ENCODE results near the gene SCN11A. TPM values are rescaled to one million over a fixed set of nuclear protein-coding genes. Genes with fewer than 3 reads are reported as not detected.

The SCN11A gene
- total RNA-seq, 1 experiment from 2014 or later = 0.05 TPM

GRCh38 chr3:39050029-39050428 is 1.7 kb downstream of the SCN11A start:
- H3K27me3 ChIP-seq (ENCODE audit: insufficient read depth, low read length) = no peaks in the 10 kb centered on the region
- POLR2A ChIA-PET = no interaction called here
- H3K9me2 ChIP-seq (ENCODE audit: insufficient read depth) = no peaks in the 10 kb centered on the region
- RAD21 ChIA-PET (ENCODE audit: low non-redundant PET in 1 of 2, low total read pairs in 2 of 2, uncharacterized antibody in 2 of 2, unreplicated experiment in 2 of 2) = no interaction called here
- BruUV-seq (replicated peaks) = no TSS peak
- H2AFZ ChIP-seq (ENCODE audit: low read depth, low read length, poor library complexity, severe bottlenecking) = no peak overlapping the region
- intact Hi-C loops (cut with micrococcal nuclease) = loop anchor here (5.0 kb wide), 1 partner anchor 242 kb away; no protein-coding TSS in a partner anchor
- H3K4me1 ChIP-seq (ENCODE audit: control insufficient read depth in 1 of 2, insufficient read depth in 2 of 2, low read length in 2 of 2) = peaks cover 4 to 9% of the 10 kb centered on the region in 2 experiments; a peak in 2 of 4 replicates
- TF ChIP-seq ELF1 (IDR thresholded peaks at IDR 0.05; ENCODE audit: borderline replicate concordance, low read depth) (no peak), SP1 (IDR thresholded peaks at IDR 0.05; ENCODE audit: low read depth) (no peak), ZNF274 (IDR thresholded peaks at IDR 0.05; ENCODE audit: low read depth, low read length) (no peak), POLR2AphosphoS5 (IDR thresholded peaks at IDR 0.05; ENCODE audit: low read depth, low read length) (no peak), EGR1 (IDR thresholded peaks at IDR 0.05; ENCODE audit: low read depth) (no peak), EZH2phosphoT487 (IDR thresholded peaks at IDR 0.05; ENCODE audit: borderline replicate concordance) (no peak), EZH2 (IDR thresholded peaks at IDR 0.05) (no peak), ZFX (IDR thresholded peaks at IDR 0.05) (no peak), FOSL1 (IDR thresholded peaks at IDR 0.05; ENCODE audit: low read depth) (no peak), ZBTB33 (IDR thresholded peaks at IDR 0.05; ENCODE audit: extremely low read depth, insufficient replicate concordance, low read length) (no peak)
- TF ChIP-seq, protein P1, sequence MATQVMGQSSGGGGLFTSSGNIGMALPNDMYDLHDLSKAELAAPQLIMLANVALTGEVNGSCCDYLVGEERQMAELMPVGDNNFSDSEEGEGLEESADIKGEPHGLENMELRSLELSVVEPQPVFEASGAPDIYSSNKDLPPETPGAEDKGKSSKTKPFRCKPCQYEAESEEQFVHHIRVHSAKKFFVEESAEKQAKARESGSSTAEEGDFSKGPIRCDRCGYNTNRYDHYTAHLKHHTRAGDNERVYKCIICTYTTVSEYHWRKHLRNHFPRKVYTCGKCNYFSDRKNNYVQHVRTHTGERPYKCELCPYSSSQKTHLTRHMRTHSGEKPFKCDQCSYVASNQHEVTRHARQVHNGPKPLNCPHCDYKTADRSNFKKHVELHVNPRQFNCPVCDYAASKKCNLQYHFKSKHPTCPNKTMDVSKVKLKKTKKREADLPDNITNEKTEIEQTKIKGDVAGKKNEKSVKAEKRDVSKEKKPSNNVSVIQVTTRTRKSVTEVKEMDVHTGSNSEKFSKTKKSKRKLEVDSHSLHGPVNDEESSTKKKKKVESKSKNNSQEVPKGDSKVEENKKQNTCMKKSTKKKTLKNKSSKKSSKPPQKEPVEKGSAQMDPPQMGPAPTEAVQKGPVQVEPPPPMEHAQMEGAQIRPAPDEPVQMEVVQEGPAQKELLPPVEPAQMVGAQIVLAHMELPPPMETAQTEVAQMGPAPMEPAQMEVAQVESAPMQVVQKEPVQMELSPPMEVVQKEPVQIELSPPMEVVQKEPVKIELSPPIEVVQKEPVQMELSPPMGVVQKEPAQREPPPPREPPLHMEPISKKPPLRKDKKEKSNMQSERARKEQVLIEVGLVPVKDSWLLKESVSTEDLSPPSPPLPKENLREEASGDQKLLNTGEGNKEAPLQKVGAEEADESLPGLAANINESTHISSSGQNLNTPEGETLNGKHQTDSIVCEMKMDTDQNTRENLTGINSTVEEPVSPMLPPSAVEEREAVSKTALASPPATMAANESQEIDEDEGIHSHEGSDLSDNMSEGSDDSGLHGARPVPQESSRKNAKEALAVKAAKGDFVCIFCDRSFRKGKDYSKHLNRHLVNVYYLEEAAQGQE (IDR thresholded peaks at IDR 0.05; ENCODE audit: low read depth) = no peak
- H3K9me3 ChIP-seq (ENCODE audit: control insufficient read depth in 1 of 2, insufficient read depth in 1 of 2, low read depth in 1 of 2, low read length in 2 of 2) = no peaks in the 10 kb centered on the region
- no peaks in the 10 kb centered on the region for H3K36me3 ChIP-seq (ENCODE audit: control insufficient read depth in 1 of 2, insufficient read depth in 2 of 2, low read length in 2 of 2)
- no peak overlapping the region for H3K4me3 ChIP-seq (replicated peaks in 1 of 2; ENCODE audit: low read depth in 1 of 2, low read length in 2 of 2)
- no peak overlapping the region for H3K4me2 ChIP-seq (ENCODE audit: low read length)
- no peak overlapping the region for H3K27ac ChIP-seq (ENCODE audit: low read depth, low read length)
- CTCF ChIA-PET = interaction anchor here (1.4 kb wide), 1 partner anchor 238 kb away, joined by 4 read pairs; no protein-coding TSS in a partner anchor
- DNase-seq (ENCODE audit: low read depth, low spot score) = no peak
- H4K20me1 ChIP-seq (ENCODE audit: insufficient read depth) = no peaks in the 10 kb centered on the region
- peaks cover 16% of the 10 kb centered on the region for H3K79me2 ChIP-seq (ENCODE audit: insufficient read depth, low read length)
- ATAC-seq = no peak
- H3K9ac ChIP-seq (ENCODE audit: low read length) = no peak overlapping the region
